Measurements from ENCODE around the gene PRKD1.

The PRKD1 gene

DNA sequence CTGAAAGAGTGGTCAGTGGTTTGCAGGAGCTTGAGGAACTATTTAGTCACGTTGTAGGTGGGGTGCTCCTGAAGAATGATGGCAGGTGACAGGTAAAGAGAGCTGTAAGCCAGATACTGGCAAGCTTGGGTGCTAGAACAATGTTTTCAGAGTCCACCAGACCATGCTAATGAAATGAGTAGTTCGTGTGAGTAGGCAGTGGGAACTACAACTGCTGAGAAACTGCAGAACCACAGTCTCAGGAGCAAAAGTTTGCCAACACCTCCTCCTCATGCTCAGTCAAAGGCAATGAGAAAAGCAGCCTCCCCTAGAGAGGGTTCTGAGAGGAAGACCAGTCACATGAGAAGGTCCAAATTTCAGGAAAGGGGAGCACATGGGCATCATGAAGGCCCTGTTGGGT, 91.3 kb downstream of the PRKD1 start:
- DNase-seq = no peak

DNA sequence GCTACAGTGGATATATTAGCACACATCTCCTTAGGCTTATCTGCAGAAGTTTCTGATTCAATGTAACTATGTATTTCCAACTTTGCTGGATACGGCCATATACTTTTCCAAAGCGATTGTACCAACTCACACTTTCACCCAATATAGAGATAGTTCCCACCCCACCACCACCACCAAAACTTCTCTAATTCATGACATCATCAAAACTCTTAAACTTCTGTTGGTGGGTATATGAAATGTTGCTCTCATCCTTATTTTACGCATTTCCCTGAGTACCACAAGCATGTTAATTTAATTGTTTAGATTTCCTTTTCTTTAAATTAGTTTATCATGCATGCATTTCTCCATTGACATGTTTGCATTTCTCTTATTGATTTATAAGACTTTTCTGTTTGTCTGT, 95.6 kb downstream of the PRKD1 start:
- no peak for DNase-seq

GRCh38 chr14:29829851-29830250, 97.8 kb downstream of the PRKD1 start:
- DNase-seq = no peak

DNA sequence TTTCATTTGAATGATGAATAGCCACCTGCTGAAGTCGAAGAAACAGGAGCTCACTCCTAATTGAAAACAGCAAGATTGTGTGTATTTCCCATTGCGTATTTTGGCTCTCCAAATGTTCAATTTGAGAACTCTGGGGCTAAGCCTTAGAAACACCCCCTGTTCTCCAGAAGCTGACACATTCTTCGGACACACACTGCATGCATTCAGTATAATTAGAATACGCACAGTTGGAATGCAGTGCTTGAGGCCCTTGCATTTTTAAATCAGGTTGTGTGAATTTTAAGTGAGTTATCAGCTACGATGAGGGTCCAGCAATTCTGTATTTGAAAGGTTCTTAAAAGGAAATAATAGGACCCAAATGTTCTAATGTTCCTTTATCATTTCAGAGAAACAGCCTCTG, 103.8 kb downstream of the PRKD1 start:
- no peak for DNase-seq

- no peak for DNase-seq
Measured at GRCh38 chr14:29822430-29822709, 105.3 kb downstream of the PRKD1 start.

DNA sequence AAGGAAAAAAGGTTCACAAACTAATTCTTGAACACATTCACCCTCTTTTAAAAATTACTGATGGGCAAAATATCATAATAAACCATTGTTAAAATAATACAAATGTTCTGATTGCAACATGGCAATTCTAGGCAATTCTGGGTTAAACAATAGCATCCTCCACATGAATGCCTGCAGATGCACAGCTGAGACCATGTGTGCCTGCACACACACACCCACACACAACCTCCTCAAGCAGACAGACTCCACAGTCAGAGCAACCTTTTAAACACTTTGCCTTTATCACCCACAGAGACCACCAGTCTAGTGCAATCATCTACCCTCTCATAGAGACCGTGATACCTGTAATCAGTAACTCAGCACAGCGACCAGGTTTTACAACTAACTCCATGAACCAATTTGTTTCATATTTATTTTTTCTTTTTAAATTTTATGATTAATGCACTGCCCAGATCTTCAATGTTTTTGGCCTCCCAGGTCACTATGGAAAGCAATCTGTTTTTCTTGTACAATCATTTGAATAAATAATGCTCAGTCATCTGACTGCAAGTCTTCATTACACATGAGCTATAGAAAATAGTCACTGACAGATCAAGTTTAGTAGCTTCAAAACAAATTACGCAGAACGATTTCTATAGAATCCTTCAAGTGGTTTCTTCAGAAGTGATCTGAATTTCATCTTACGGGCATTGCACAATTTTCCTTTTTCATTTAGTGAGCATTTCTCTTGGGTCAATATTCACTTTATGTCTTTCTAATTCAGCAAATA, 105.8 kb downstream of the PRKD1 start:
- no peak for DNase-seq

DNA sequence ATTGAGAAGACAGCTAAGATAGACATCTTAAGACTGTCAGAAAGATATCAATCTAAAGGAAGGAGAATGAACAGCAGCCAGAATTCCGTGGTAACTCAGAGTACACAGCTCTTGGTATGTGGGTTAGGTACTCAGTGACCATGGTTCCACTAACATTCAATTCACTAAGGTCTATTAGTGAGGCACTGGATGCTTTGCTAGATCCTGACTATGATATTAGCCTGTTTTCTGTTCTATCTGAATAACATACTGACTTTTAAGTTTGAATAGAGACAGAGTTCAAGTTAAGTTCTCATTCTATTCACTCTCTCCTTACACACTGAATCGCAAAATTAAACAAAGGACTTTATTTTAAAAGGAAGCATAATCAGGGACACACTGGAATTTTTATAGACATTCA, 106.4 kb downstream of the PRKD1 start:
- no peak for DNase-seq

DNA sequence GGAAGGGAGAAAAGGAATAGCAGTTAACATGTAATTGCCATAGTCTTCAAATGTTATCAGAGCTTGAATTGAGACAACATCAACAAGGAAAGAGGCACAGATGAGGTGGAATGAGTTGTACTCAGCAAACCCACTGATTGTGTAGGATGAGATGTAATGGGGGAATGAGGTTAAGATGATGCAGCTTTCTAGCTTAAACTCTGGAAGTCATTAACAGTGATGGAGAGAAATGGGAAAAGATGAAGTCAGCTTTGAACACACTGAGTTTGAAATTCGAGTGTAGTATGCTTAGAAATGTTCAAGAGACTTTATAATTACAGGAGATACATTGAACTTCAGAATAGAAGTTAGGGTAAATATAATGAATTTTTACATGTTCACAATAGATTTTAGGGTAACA, 106.9 kb downstream of the PRKD1 start:
- no peak for DNase-seq

GRCh38 chr14:29817767-29818405, 109.8 kb downstream of the PRKD1 start:
- no peak for DNase-seq

DNA sequence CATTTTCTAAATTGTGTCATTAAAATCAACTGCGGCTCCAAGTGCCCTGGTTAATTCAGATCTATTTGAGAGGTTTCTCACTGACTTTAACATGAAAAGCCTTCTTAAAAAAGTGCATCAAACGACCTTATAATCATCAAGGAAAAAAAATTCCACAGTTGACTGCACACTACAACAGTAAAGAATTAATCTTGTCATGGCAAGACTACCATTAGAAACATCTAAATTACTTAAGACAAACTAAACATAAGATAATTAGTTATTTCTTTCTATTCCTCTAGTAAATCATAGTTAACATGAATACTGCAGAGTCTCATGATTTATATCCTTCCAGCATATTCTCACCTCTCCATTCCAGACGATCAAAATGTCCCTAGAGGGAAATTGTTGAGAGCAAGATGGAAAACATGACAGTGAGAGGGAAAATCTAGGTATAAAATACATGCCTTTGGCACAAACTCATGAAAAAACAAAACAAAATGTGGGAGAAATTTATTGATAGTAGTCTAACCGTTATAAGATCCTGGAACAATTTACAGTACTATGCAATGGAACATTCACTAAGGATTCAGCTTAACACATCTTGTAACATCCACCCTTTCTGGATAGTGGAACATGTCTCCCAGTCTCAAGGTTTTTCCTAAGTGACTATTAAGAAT, 112.5 kb downstream of the PRKD1 start:
- DNase-seq = no peak

- no peak for DNase-seq
Measured at GRCh38 chr14:29814156-29815015, 113.3 kb downstream of the PRKD1 start.

- DNase-seq = no peak
Measured at GRCh38 chr14:29810682-29811081, 117.0 kb downstream of the PRKD1 start.

DNA sequence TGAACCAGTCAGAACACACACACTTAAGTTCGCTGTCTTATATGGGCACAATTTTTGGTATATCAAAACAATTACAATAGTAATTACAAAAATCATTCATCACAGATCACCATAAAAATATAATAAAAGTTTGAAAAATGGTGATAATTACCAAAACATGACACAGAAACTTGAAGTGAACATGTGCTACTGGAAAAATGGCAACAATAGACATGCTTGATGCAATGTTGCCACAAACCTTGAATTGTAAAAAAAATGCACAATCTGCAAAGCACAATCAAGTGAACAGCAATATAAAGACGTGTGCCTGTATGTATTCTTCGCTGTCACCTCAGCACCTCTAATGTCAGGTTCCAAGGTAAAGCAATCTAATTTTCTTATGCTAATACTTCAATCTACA, 117.6 kb downstream of the PRKD1 start:
- no peak for DNase-seq

DNA sequence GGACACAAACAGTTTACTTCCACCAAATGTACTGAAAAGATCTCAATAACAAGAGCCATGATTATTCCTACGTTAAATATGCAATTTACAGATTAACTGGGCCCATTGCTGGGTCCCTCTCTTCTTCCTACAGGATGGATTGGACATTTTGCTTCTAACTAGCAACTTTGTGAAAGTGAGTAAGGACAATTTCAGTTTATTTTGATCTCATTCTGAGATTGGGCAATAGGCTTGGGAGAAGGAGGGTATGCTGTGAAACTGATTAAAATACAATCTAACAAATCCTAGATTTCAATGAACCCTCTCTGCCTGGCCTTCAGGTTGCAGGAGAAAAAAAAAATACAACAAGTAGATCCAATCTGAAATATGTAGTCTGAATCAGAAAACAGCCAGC, 121.5 kb downstream of the PRKD1 start:
- no peak for DNase-seq

- no peak for DNase-seq
Measured at GRCh38 chr14:29805415-29806123, 122.1 kb downstream of the PRKD1 start.

DNA sequence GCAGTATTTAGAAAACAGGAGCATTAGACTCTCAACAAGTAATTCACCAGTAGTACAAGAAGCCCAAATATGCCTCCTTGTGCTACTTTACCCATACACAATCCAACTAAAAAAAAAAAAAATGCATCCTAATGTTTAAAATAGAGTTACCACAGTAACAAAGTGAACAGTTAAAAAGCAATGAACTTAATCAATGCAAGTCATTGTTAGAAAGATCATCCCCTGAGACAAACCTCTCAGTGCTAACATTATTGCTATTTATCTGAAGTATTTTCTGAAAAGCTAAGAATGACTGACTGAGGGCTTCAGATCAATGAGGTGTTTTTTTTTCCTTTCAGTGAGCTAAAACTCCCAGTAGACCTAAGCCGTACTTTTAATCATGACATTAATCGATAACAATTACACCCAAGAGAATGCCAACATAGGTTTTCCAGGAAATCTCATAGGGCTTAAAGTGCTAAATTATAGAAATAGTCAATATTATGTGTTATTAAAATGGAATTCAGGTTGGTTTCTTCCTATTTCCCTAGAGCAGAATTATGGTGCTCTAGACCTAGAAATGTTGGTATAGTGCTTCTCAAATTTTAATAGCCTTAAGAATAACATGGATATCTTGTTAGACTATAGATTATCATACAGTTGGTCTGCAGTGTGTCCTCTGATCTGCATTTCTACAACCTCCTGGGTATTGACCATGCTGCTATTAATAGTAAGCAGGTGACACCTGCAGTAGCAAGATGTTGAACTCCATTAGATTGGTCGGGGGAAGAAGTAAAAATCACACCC, 123.0 kb downstream of the PRKD1 start:
- DNase-seq = no peak

DNA sequence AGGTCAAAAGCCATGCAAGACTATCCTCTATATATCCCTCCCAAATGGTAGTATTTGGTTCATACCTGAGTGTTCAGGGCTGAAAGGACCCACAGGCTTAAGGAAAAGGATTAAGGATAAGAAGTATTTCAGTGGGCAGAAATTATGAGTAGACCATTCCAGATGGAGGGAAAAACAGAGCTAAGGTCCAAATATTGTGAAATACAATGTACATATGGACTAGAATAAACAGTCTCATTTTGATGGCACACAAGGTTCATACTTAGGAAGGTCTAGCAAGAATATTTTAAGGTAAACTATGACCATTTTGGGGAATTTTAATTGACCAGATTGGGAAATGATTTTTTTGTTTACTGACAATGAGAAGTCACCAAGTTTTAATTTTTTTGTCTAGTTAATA, 124.6 kb downstream of the PRKD1 start:
- DNase-seq = no peak

GRCh38 chr14:29802211-29802610, 125.4 kb downstream of the PRKD1 start:
- no peak for DNase-seq

GRCh38 chr14:29800961-29801360, 126.7 kb downstream of the PRKD1 start:
- no peak for DNase-seq

DNA sequence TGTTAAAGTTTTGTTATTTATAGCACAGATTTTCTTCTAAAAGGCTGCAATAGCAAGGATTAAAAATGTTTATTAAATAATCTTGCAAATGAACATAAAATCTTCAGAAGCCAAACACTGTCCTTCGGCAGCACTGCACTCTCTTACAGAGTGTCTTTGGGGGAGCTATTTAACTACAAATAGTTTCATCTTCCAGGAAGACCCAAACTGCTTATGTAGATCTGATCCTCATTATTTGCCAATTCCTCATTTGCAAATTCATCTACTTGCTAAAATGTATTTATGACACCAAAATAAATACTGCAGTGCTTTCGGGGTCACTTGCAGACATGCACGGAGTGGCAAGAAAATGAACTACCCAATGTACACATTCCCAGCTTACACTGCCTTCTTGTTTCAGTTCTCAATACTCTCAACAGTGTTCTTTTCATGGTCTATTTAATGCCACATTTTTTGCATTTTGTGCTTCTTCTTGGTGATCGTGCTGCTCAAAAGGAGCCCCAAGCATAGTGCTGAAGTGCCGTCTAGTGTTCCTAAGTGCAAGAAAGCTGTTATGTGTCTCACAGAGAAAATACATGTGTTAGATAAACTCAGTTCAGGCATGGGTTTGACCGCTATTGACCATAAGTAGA, 128.1 kb downstream of the PRKD1 start:
- no peak for DNase-seq

DNA sequence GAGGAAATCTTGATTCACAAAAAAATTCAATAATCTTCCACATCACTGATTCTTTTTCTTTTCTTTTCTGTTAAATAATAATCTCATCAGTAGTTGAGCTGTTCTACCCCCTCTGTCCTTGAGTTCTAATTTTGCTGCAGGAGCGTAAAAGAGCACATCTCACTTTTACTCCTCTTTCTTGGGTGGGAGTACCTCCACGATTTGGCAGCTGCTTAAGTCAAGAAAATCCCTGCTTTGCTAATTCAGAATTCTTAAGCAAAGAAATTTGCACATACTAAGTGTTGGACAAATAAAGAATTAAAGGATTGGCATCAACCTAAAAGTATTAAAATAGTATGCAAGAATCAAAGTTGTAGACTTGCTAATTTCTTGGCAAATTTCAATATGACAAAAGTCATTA, 128.8 kb downstream of the PRKD1 start:
- no peak for DNase-seq
